Measurements from ENCODE around the gene UBQLNL.

GRCh38 chr11:5527716-5528115 lies 11.2 kb upstream of the UBQLNL start:
- TF ChIP-seq CTCF (IDR thresholded peaks at IDR 0.05; ENCODE audit: low read depth, low read length) (no peak), POLR2A (IDR thresholded peaks at IDR 0.05; ENCODE audit: extremely low read depth, insufficient read length) (no peak), MAX (IDR thresholded peaks at IDR 0.05; ENCODE audit: low read depth, low read length) (no peak)
